ENCODE results near the gene IL4I1.

IL4I1 gene

GRCh38 chr19:49849433-49850220, 47.1 kb downstream of the IL4I1 start:
- no peak for DNase-seq

- peak; percentile 19 for DNase-seq
Observed at GRCh38 chr19:49848938-49849337, 47.7 kb downstream of the IL4I1 start.

GRCh38 chr19:49847731-49848696, 48.7 kb downstream of the IL4I1 start:
- peak; percentile 87 for DNase-seq

DNA sequence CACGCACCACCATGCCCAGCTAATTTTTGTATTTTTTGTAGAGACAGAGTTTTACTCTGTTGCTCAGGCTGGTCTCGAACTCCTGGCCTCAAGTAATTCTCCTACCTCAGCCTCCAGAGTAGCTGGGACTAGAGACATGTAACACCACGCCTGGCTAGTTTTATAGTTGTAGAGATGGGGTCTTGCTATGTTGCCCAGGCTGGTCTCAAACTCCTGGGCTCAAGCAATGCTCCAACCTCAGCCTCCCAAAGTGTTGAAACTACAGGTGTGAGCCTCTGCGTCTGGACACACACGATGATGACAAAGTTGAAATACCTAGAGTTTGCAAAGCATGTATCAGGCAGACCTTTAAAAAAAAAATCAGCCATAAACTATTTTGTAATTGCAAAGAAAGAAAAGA, 50.3 kb downstream of the IL4I1 start:
- no peak for DNase-seq

DNA sequence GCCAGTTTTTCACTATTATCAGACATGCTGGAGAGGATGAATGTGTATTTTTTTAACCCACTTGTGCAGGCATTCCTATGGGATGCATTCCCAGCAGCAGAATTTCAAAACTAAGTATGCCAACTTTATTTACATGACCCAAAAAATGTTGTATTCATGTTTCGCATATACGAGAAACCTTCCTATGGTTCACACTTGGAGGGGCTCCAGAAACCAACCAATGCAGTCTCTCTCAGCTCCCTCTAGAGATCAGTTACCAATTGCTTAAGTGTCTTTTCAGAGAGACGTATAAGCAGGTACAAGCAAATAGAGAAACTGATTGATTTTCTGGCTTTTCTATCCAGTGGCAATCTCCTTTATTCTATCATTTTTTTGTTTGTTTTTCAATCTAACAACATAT, 51.3 kb downstream of the IL4I1 start:
- DNase-seq, result no peak

GRCh38 chr19:49844138-49845095, 52.3 kb downstream of the IL4I1 start:
- peak; percentile 64 for DNase-seq

- no peak for DNase-seq
Observed at GRCh38 chr19:49843265-49843664, 53.4 kb downstream of the IL4I1 start.

DNA sequence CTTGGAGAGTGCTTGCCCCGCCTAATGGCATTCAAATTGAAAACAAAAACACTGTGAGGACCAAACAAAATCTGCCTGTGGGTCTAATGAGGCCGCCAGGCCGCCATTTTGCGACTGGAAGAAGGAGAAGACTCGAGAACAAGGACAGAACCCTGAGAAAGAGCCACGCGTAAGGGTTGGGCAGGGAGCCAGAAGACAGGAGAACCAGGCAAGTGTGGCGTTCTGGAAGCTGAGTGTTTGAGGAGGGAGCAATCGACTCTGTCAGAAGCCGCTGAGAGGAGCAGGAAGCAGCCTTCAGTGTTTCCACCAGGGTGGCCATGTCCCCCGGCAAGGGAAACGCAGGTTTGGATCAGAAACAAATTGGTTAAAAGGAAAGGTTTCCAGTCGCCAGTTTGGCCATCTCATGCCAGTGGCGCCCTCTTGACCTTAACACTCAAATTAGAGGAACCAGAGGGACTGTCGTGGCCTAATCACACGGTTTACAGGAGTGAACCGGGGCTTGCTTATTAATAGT, 55.9 kb downstream of the IL4I1 start:
- no peak for DNase-seq

GRCh38 chr19:49840321-49840720, 56.4 kb downstream of the IL4I1 start:
- DNase-seq, result no peak

- no peak for DNase-seq
Observed at GRCh38 chr19:49839713-49840112, 57.0 kb downstream of the IL4I1 start.

Measured in inflammatory macrophage treated with lipopolysaccharide for 4 hours (primary cell).